Calu3 (cell line): ENCODE data around the gene SLC12A3. TPM values are rescaled to one million over a fixed set of nuclear protein-coding genes. Genes with fewer than 3 reads are reported as not detected.

Experiments
- BruUV-seq: library from RNA; stranded (reverse); fragments of 400-500 nt; replicated peaks from 2 replicates; lab custom pipeline; 2021; lab: Mats Ljungman, UMichigan
- CTCF ChIA-PET: fragments of 300-600 bp; sonication (Branson Sonifier 250); formaldehyde crosslinking; loops from one replicate; lab custom pipeline; 2022; ENCODE audit warnings: antibody characterized with exemption; lab: Charles Lee
- DNase-seq: peaks from one replicate; pipeline ENCODE4 v3.0.0; 2022
- H3K27ac Mint-ChIP-seq: one replicate; pipeline ENCODE4 v1.8.0; 2022; ENCODE audit warnings: mixed read lengths; ENCODE audit not compliant: unreplicated experiment
- H3K27me3 Mint-ChIP-seq: one replicate; pipeline ENCODE4 v1.8.0; 2022; ENCODE audit warnings: mixed read lengths; ENCODE audit not compliant: unreplicated experiment
- H3K36me3 Mint-ChIP-seq: one replicate; pipeline ENCODE4 v1.8.0; 2022; ENCODE audit warnings: mild to moderate bottlenecking, moderate library complexity, mixed read lengths; ENCODE audit not compliant: insufficient read depth, unreplicated experiment
- H3K4me1 Mint-ChIP-seq: one replicate; pipeline ENCODE4 v1.8.0; 2022; ENCODE audit warnings: mild to moderate bottlenecking, low read depth, mixed read lengths; ENCODE audit not compliant: unreplicated experiment
- H3K4me3 Mint-ChIP-seq: one replicate; pipeline ENCODE4 v1.8.0; 2022; ENCODE audit warnings: mild to moderate bottlenecking, low read depth, moderate library complexity, mixed read lengths; ENCODE audit not compliant: unreplicated experiment
- H3K9me3 Mint-ChIP-seq: one replicate; pipeline ENCODE4 v1.8.0; 2022; ENCODE audit warnings: low read depth, mixed read lengths; ENCODE audit not compliant: unreplicated experiment
- CTCF ChIP-seq: fragments of 200-600 bp; IDR thresholded peaks from one replicate; pipeline ENCODE4 v1.8.0; 2022; ENCODE audit warnings: antibody characterized with exemption; ENCODE audit not compliant: unreplicated experiment
- intact Hi-C: fragments of 100-400 bp; cut with micrococcal nuclease; formaldehyde crosslinking; loops from one replicate; pipeline ENCODE4 v1.10.0; 2022; ENCODE audit not compliant: unreplicated experiment
- total RNA-seq: library from RNA; stranded (reverse); gene quantifications from 2 replicates; pipeline ENCODE4 v1.2.3, GENCODE V29; 2022

Gene SLC12A3
- total RNA-seq, 1 experiment from 2014 or later: not detected

DNA sequence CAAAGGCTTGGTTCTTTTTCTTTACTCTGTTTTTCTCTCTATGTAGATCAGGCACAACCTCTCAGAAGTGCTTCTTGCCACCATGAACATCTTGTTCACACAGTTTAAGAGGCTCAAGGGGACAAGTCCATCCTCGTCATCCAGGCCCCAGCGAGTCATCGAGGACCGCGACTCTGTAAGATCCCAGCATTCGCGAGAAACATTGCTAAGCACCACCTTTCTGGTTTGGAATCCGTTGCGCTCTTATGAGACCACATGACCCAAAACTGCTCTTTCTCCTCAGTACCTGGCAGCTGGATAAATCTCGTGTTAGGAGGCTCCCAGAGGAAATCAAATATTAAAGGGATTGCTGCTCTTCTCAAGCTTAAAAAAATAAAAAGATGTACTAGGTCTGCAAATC, 23.3 kb upstream of the SLC12A3 start:
- intact Hi-C loops: no loop called here

GRCh38 chr16:56842133-56842532, 22.9 kb upstream of the SLC12A3 start:
- H3K4me3 Mint-ChIP-seq: no peak overlapping the region
- intact Hi-C loops: no loop called here
- H3K4me1 Mint-ChIP-seq: no peaks in the 10 kb centered on the region
- peaks cover 26% of the 10 kb centered on the region for H3K36me3 Mint-ChIP-seq
- BruUV-seq: no TSS peak
- H3K27ac Mint-ChIP-seq: no peak overlapping the region
- H3K9me3 Mint-ChIP-seq: no peaks in the 10 kb centered on the region
- no peak for TF ChIP-seq CTCF
- DNase-seq: no peak
- CTCF ChIA-PET: interaction anchor here (1.6 kb wide), 1 partner anchor 27 kb away, joined by 3 read pairs; no protein-coding TSS in a partner anchor
- no peaks in the 10 kb centered on the region for H3K27me3 Mint-ChIP-seq

More for the DNA sequence above, 23.3 kb upstream of the SLC12A3 start:
- no peak for DNase-seq
- H3K36me3 Mint-ChIP-seq: peaks cover 26% of the 10 kb centered on the region
- H3K9me3 Mint-ChIP-seq: no peaks in the 10 kb centered on the region
- no TSS peak for BruUV-seq
- H3K27me3 Mint-ChIP-seq: no peaks in the 10 kb centered on the region
- no peak overlapping the region for H3K4me3 Mint-ChIP-seq
- no peaks in the 10 kb centered on the region for H3K4me1 Mint-ChIP-seq
- no peak overlapping the region for H3K27ac Mint-ChIP-seq
- TF ChIP-seq CTCF: no peak
- CTCF ChIA-PET: no interaction called here

DNA sequence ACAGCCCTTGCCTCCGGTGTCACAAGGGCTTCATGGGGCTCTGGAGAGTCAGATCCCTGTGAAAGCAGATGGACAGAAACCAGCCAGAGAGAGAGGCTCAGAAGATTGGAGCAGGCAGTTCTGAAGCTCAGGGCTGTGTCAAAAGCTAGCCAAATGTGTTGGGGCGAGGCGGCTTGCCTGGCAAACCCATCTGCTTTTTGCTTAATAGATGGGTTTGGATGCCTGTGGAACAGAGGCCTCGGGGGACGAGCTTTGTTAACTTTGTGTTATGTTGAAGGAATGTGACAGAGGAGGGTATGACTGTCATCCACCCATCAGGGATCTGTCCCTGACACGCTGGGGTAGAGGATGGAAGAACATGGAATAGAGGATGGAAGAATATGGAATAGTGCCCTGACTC, 21.0 kb upstream of the SLC12A3 start:
- no peaks in the 10 kb centered on the region for H3K4me1 Mint-ChIP-seq
- no peak overlapping the region for H3K4me3 Mint-ChIP-seq
- intact Hi-C loops: no loop called here
- no peaks in the 10 kb centered on the region for H3K9me3 Mint-ChIP-seq
- CTCF ChIA-PET: no interaction called here
- no peaks in the 10 kb centered on the region for H3K27me3 Mint-ChIP-seq
- TF ChIP-seq CTCF: no peak
- no peak for DNase-seq
- H3K36me3 Mint-ChIP-seq: peaks cover 26% of the 10 kb centered on the region
- BruUV-seq: no TSS peak
- no peak overlapping the region for H3K27ac Mint-ChIP-seq

DNA sequence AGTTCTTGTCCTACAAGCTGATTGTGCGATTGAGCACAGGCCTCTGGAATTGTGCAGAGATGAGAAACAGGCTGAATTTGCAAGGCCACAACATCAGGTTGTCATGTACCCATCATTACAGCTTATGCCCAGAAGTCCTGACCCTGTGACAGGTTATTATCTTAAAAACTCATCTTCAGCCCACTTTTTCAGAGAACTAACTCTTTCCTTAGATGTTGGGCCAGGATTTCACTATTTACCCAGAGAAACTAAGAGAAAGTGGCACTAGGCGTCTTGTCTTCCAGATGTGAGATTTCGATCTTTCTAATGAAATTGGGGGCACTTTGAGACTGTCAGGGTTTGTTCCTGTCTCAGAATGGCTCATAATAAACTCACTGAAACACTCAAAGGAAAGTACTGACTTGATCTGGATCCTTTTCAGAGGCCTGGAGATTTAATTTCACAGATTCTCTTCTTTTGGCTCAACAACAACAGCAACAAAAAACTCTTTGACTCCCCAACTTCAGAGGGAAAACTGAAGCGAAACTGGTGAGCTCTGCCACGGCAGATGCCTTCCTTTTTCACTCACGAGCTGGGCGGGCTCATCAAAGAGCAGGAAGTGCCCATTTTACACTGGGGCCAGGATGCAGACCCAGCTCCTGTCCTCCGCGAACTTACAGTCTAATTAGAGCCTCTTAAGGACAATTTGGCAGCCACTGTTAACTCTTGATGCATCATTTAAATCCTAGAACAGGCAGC, 17.7 kb upstream of the SLC12A3 start:
- Mint-ChIP-seq H3K27me3 (no peaks in the 10 kb centered on the region), H3K36me3 (no peaks in the 10 kb centered on the region), H3K27ac (no peak overlapping the region), H3K4me1 (no peaks in the 10 kb centered on the region), H3K4me3 (no peak overlapping the region), H3K9me3 (no peaks in the 10 kb centered on the region)
- TF ChIP-seq CTCF: no peak
- DNase-seq: no peak
- BruUV-seq: no TSS peak
- CTCF ChIA-PET: interaction anchor here (1.5 kb wide), 1 partner anchor 10 kb away, joined by 3 read pairs; no protein-coding TSS in a partner anchor
- intact Hi-C loops: no loop called here
